ENCODE measurements around the gene CD9.

CD9 gene

GRCh38 chr12:6221146-6221545 is 20.9 kb downstream of the CD9 start:
- DNase-seq (ENCODE audit: low spot score), result no peak

- no peak for DNase-seq (ENCODE audit: low spot score)
These were observed 22.0 kb downstream of the CD9 start for GRCh38 chr12:6222078-6222654.

- no peak for DNase-seq (ENCODE audit: low spot score)
These were observed 23.3 kb downstream of the CD9 start for GRCh38 chr12:6223545-6223944.

GRCh38 chr12:6224550-6224949 is 24.4 kb downstream of the CD9 start:
- DNase-seq (ENCODE audit: low spot score), result no peak

GRCh38 chr12:6225630-6226001 is 25.4 kb downstream of the CD9 start:
- DNase-seq (ENCODE audit: low spot score), result no peak

- DNase-seq (ENCODE audit: low spot score), result peak; percentile 48
These were observed 25.9 kb downstream of the CD9 start for GRCh38 chr12:6226002-6226678.

- DNase-seq (ENCODE audit: low spot score), result no peak
These were observed 26.5 kb downstream of the CD9 start for GRCh38 chr12:6226679-6227051.

GRCh38 chr12:6228535-6229223 is 28.5 kb downstream of the CD9 start:
- DNase-seq (ENCODE audit: low spot score), result no peak

- DNase-seq (ENCODE audit: low spot score), result peak; percentile 81
These were observed 29.3 kb downstream of the CD9 start for GRCh38 chr12:6229224-6230218.

GRCh38 chr12:6230321-6231110 is 30.3 kb downstream of the CD9 start:
- no peak for DNase-seq (ENCODE audit: low spot score)

GRCh38 chr12:6231359-6232268 is 31.4 kb downstream of the CD9 start:
- no peak for DNase-seq (ENCODE audit: low spot score)

- no peak for DNase-seq (ENCODE audit: low spot score)
These were observed 33.1 kb downstream of the CD9 start for GRCh38 chr12:6233121-6233971.

- peak; percentile 58 for DNase-seq (ENCODE audit: low spot score)
These were observed 34.0 kb downstream of the CD9 start for GRCh38 chr12:6234214-6234613.

- DNase-seq (ENCODE audit: low spot score), result no peak
These were observed 34.7 kb downstream of the CD9 start for GRCh38 chr12:6234906-6235305.

GRCh38 chr12:6235499-6235898 is 35.3 kb downstream of the CD9 start:
- no peak for DNase-seq (ENCODE audit: low spot score)

- DNase-seq (ENCODE audit: low spot score), result no peak
These were observed 35.9 kb downstream of the CD9 start for GRCh38 chr12:6235906-6236640.

- no peak for DNase-seq (ENCODE audit: low spot score)
These were observed 36.4 kb downstream of the CD9 start for GRCh38 chr12:6236641-6236940.

GRCh38 chr12:6237830-6238229 is 37.6 kb downstream of the CD9 start:
- no peak for DNase-seq (ENCODE audit: low spot score)

GRCh38 chr12:6238875-6239274 is 38.7 kb downstream of the CD9 start:
- no peak for DNase-seq (ENCODE audit: low spot score)
